HepG2 (cell line): ENCODE measurements around the gene ZNF674. TPM values are rescaled to one million over a fixed set of nuclear protein-coding genes. Genes with fewer than 3 reads are reported as not detected.
A peak's percentile ranks its signal among the peaks of the same experiment; 100 is the strongest.

ENCODE experiments used
- ARID2 ChIP-seq: sonication (generic); formaldehyde crosslinking; IDR thresholded peaks from 2 replicates; pipeline ENCODE4 v1.8.1; 2022; ENCODE audit warnings: mild to moderate bottlenecking, missing genetic modification reagents, borderline replicate concordance
- BRD4 ChIP-seq: sonication (generic); formaldehyde crosslinking; IDR thresholded peaks from 2 replicates; pipeline ENCODE4 v1.4.0; 2020; ENCODE audit warnings: missing genetic modification reagents
- CCAR2 ChIP-seq: fragments of 200-400 bp; formaldehyde crosslinking; optimal IDR thresholded peaks from 2 replicates; pipeline ENCODE3; 2018; ENCODE audit warnings: low read depth, mild to moderate bottlenecking, low read length, moderate library complexity
- FIP1L1 ChIP-seq: fragments of 200-400 bp; formaldehyde crosslinking; IDR thresholded peaks from 2 replicates; pipeline ENCODE4 v1.6.1; 2018; ENCODE audit warnings: low read depth, mild to moderate bottlenecking, low read length, moderate library complexity, borderline replicate concordance; ENCODE audit not compliant: insufficient read depth
- FOXO4 ChIP-seq: sonication (generic); formaldehyde crosslinking; conservative IDR thresholded peaks from 2 replicates; pipeline ENCODE4 v1.8.1; 2023; ENCODE audit warnings: missing genetic modification reagents
- PCBP1 ChIP-seq: fragments of 200-400 bp; formaldehyde crosslinking; IDR thresholded peaks from 2 replicates; pipeline ENCODE4 v1.6.1; 2017; ENCODE audit warnings: mild to moderate bottlenecking, low read depth, low read length, borderline replicate concordance
- PCBP2 ChIP-seq: fragments of 200-400 bp; formaldehyde crosslinking; optimal IDR thresholded peaks from 2 replicates; pipeline ENCODE3; 2018; ENCODE audit warnings: low read length, low read depth; ENCODE audit not compliant: poor library complexity, severe bottlenecking
- RFX1 ChIP-seq: fragments of 450-650 bp; IDR thresholded peaks from 2 replicates; pipeline ENCODE4 v1.6.1; 2017
- SMAD3 ChIP-seq: sonication (generic); formaldehyde crosslinking; IDR thresholded peaks from 2 replicates; pipeline ENCODE4 v1.4.0; 2020; ENCODE audit warnings: missing genetic modification reagents
- TBX3 ChIP-seq: fragments of 450-650 bp; IDR thresholded peaks from 2 replicates; pipeline ENCODE4 v1.6.1; 2017; ENCODE audit warnings: antibody characterized with exemption, mild to moderate bottlenecking, inconsistent platforms, borderline replicate concordance
- TCF7 ChIP-seq: sonication (generic); IDR thresholded peaks from 2 replicates; pipeline ENCODE4 v1.6.1; 2016; ENCODE audit warnings: antibody characterized with exemption, low read depth
- TEAD2 ChIP-seq: sonication (generic); formaldehyde crosslinking; IDR thresholded peaks from 2 replicates; pipeline ENCODE4 v1.9.0; 2021; ENCODE audit warnings: missing genetic modification reagents
- TP53 ChIP-seq: sonication (generic); formaldehyde crosslinking; conservative IDR thresholded peaks from 2 replicates; pipeline ENCODE4 v1.4.0; 2020; ENCODE audit warnings: missing genetic modification reagents
- UBTF ChIP-seq: sonication (generic); formaldehyde crosslinking; IDR thresholded peaks from 2 replicates; pipeline ENCODE4 v1.4.0; 2020; ENCODE audit warnings: mild to moderate bottlenecking, missing genetic modification reagents
- WIZ ChIP-seq: sonication (generic); formaldehyde crosslinking; IDR thresholded peaks from 2 replicates; pipeline ENCODE4 v1.5.1; 2020; ENCODE audit warnings: mild to moderate bottlenecking, missing genetic modification reagents
- ZMYM2 ChIP-seq: sonication (generic); formaldehyde crosslinking; IDR thresholded peaks from 2 replicates; pipeline ENCODE4 v1.8.0; 2022; ENCODE audit warnings: mild to moderate bottlenecking, missing genetic modification reagents
- ZNF205 ChIP-seq: IDR thresholded peaks from 2 replicates; pipeline ENCODE4 v1.6.1; 2018; ENCODE audit warnings: missing biosample characterization, missing genetic modification reagents
- ZNF331 ChIP-seq: sonication (generic); formaldehyde crosslinking; IDR thresholded peaks from 2 replicates; pipeline ENCODE4 v1.4.0; 2020; ENCODE audit warnings: missing genetic modification reagents
- ZNF616 ChIP-seq: sonication (generic); formaldehyde crosslinking; IDR thresholded peaks from 2 replicates; pipeline ENCODE4 v1.5.0; 2020; ENCODE audit warnings: low read depth, mild to moderate bottlenecking, missing genetic modification reagents
- ZNF773 ChIP-seq: sonication (generic); formaldehyde crosslinking; IDR thresholded peaks from 2 replicates; pipeline ENCODE4 v1.4.0; 2020; ENCODE audit warnings: missing genetic modification reagents, borderline replicate concordance
- polyA plus RNA-seq, 8 experiments: library from polyadenylated mRNA; depleted of rRNA in 3 of 8; stranded (reverse) in 7 of 8; unstranded in 1 of 8; fragments of >200 nt; fragmentation: Illumina TruSeq in 4 of 8; extraction: Trizol in 4 of 8; gene quantifications; 2 replicates each; pipeline versions ENCODE4 v1.2.1 to v1.2.3, GENCODE V29; 2011 to 2016; ENCODE audit warnings: low read depth in 4 of 8, missing spikeins in 1 of 8, mixed read lengths in 1 of 8; ENCODE audit not compliant: insufficient read depth in 1 of 8
- total RNA-seq, 5 experiments: library from RNA; depleted of rRNA; stranded (reverse); fragments of >200 nt; fragmentation: Illumina TruSeq; extraction: Trizol; gene quantifications; 2 replicates each; pipeline ENCODE4 v1.2.3, GENCODE V29; 2016; ENCODE audit warnings: low read depth in 1 of 5
- TF ChIP-seq, protein P1 (sequence below): sonication (generic); formaldehyde crosslinking; conservative IDR thresholded peaks from 2 replicates; pipeline ENCODE4 v1.5.0; 2020; ENCODE audit warnings: missing genetic modification reagents
- TF ChIP-seq, protein P2 (sequence below): sonication (generic); formaldehyde crosslinking; IDR thresholded peaks from 2 replicates; pipeline ENCODE4 v1.5.0; 2020; ENCODE audit warnings: missing genetic modification reagents
- TF ChIP-seq, protein P3 (sequence below): sonication (generic); formaldehyde crosslinking; IDR thresholded peaks from 2 replicates; pipeline ENCODE4 v1.8.0; 2022; ENCODE audit warnings: missing genetic modification reagents, mild to moderate bottlenecking, borderline replicate concordance

The ZNF674 gene
- total and polyA plus RNA-seq, 2 of the 13 experiments (the other 11 are each of a cell fraction or from before 2014, with no cell fraction given): 2.9 to 3.5 TPM

- TF ChIP-seq ZNF205 (CRISPR knock-in tag) (no peak), TCF7 (no peak), TEAD2 (no peak), PCBP2 (no peak), ARID2 (CRISPR knock-in tag) (no peak), ZMYM2 (CRISPR knock-in tag) (0 out of 2 replicates have a peak, but pooled peaks have one; percentile 23), PCBP1 (no peak), CCAR2 (no peak), FIP1L1 (no peak), WIZ (no peak), RFX1 (peak; percentile 13; the same call in 1 of the 2 replicates), FOXO4 (CRISPR knock-in tag) (no peak), TP53 (CRISPR knock-in tag) (no peak), TBX3 (no peak), ZNF773 (no peak), ZNF616 (0 out of 2 replicates have a peak, but pooled peaks have one; percentile 14), BRD4 (no peak), UBTF (CRISPR knock-in tag) (peak; percentile 37; the same call in 1 of the 2 replicates), ZNF331 (CRISPR knock-in tag) (peak; percentile 20; the same call in 1 of the 2 replicates), SMAD3 (no peak)
- TF ChIP-seq, protein P1, sequence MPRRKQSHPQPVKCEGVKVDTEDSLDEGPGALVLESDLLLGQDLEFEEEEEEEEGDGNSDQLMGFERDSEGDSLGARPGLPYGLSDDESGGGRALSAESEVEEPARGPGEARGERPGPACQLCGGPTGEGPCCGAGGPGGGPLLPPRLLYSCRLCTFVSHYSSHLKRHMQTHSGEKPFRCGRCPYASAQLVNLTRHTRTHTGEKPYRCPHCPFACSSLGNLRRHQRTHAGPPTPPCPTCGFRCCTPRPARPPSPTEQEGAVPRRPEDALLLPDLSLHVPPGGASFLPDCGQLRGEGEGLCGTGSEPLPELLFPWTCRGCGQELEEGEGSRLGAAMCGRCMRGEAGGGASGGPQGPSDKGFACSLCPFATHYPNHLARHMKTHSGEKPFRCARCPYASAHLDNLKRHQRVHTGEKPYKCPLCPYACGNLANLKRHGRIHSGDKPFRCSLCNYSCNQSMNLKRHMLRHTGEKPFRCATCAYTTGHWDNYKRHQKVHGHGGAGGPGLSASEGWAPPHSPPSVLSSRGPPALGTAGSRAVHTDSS (CRISPR knock-in tag): no peak
- TF ChIP-seq, protein P2, sequence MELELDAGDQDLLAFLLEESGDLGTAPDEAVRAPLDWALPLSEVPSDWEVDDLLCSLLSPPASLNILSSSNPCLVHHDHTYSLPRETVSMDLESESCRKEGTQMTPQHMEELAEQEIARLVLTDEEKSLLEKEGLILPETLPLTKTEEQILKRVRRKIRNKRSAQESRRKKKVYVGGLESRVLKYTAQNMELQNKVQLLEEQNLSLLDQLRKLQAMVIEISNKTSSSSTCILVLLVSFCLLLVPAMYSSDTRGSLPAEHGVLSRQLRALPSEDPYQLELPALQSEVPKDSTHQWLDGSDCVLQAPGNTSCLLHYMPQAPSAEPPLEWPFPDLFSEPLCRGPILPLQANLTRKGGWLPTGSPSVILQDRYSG (CRISPR knock-in tag): no peak
- TF ChIP-seq, protein P3, sequence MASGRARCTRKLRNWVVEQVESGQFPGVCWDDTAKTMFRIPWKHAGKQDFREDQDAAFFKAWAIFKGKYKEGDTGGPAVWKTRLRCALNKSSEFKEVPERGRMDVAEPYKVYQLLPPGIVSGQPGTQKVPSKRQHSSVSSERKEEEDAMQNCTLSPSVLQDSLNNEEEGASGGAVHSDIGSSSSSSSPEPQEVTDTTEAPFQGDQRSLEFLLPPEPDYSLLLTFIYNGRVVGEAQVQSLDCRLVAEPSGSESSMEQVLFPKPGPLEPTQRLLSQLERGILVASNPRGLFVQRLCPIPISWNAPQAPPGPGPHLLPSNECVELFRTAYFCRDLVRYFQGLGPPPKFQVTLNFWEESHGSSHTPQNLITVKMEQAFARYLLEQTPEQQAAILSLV: no peak
These were observed 28.9 kb upstream of the ZNF674 start (continued) for GRCh38 chrX:46573892-46574773.
